Gastrocnemius medialis (tissue), 4 donors: ENCODE results near the gene PRKCQ. TPM values are rescaled to one million over a fixed set of nuclear protein-coding genes. Genes with fewer than 3 reads are reported as not detected.

Source experiments
- ATAC-seq, 2 donors: fragments of 150-250 bp; one replicate each; pipeline ENCODE4 v1.9.1; 2016
- DNase-seq, 2 donors: peaks; one replicate each; pipeline ENCODE4 v3.0.0-alpha.2; 2019
- H3K27ac ChIP-seq, 4 donors: fragments of 200-600 bp; sonication (generic); 1 replicate in 1 of 4; 2 replicates in 3 of 4; pipeline ENCODE4 v1.5.1; 2016 to 2018; ENCODE audit warnings: mild to moderate bottlenecking in 2 of 4, moderate library complexity in 1 of 4
- H3K27me3 ChIP-seq, 3 donors: fragments of 200-600 bp; sonication (generic) in 2 of 3; 1 replicate in 1 of 3; 2 replicates in 2 of 3; pipeline versions ENCODE4 v1.5.1 to v1.6.0; 2016 to 2019; ENCODE audit warnings: mild to moderate bottlenecking in 1 of 3, moderate library complexity in 1 of 3
- H3K36me3 ChIP-seq, 2 donors: fragments of 200-600 bp; sonication (generic) in 1 of 2; one replicate each; pipeline ENCODE4 v1.5.1; 2017 to 2018
- H3K4me1 ChIP-seq, 2 donors: fragments of 200-600 bp; sonication (generic) in 1 of 2; one replicate each; pipeline ENCODE4 v1.5.1; 2016 to 2017; ENCODE audit warnings: mild to moderate bottlenecking in 2 of 2
- H3K4me3 ChIP-seq, 4 donors: fragments of 200-600 bp; sonication (generic) in 3 of 4; 1 replicate in 1 of 4; 2 replicates in 3 of 4; pipeline ENCODE4 v1.5.1; 2016 to 2019; ENCODE audit warnings: mild to moderate bottlenecking in 2 of 4
- H3K9me3 ChIP-seq, 3 donors: fragments of 200-600 bp; sonication (generic) in 2 of 3; 1 replicate in 1 of 3; 2 replicates in 2 of 3; pipeline ENCODE4 v1.5.1; 2016 to 2019
- POLR2A ChIP-seq, 2 donors: fragments of 450-650 bp; IDR thresholded peaks; one replicate each; pipeline ENCODE4 v1.6.1; 2017; ENCODE audit warnings: antibody characterized with exemption in 2 of 2, mild to moderate bottlenecking in 2 of 2, moderate library complexity in 2 of 2
- in situ Hi-C, 4 donors: fragments of 200-750 bp; cut with MboI; loops; one replicate each; pipeline versions ENCODE4 v1.15.0 to v1.8.0; 2017; ENCODE audit warnings: low sequenced_read_pairs in 4 of 4
- intact Hi-C: fragments of 100-400 bp; cut with DNase I; formaldehyde crosslinking; loops from one replicate; pipeline ENCODE4 v1.15.1; 2023; ENCODE audit warnings: low total_unique reads
- total RNA-seq, 4 donors: library from RNA; depleted of rRNA; stranded (reverse); fragments of >200 nt; gene quantifications; one replicate each; pipeline versions ENCODE4 v1.1.0 to v1.2.3, GENCODE V29; 2016
- TF ChIP-seq, protein P1 (sequence below), 5 experiments: fragments of 450-650 bp in 3 of 5; fragments of 200-600 bp in 2 of 5; sonication (generic) in 2 of 5; IDR thresholded peaks in 4 of 5; conservative IDR thresholded peaks in 1 of 5; 1 replicate in 4 of 5; 2 replicates in 1 of 5; pipeline ENCODE4 v1.5.1; 2016 to 2019; ENCODE audit warnings: antibody characterized with exemption in 5 of 5, mild to moderate bottlenecking in 3 of 5, moderate library complexity in 3 of 5

Gene PRKCQ
- total RNA-seq, 4 donors from 2014 or later = 25.8 to 70.7 (median 38.8) TPM

DNA sequence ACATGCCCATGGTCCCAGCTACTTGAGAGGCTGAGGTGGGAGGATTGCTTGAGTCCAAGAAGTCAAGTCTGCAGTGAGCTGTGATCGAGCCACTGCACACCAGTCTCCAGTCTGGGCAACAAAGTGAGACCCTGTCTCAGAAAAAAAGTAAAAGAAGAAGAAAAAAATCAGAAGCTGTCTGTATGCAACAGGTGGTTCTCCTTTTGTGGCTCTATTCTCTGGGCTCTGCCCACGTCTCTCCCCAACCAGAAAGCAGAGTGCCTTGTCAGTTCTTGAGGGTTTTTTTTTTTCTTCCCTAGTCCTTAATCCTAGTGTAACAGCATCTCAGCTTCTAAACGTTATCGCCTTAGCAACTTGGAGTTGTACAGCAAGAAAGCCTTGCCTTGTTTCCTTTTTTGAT lies 89.5 kb downstream of the PRKCQ start:
- no peak for ATAC-seq
- TF ChIP-seq, protein P1, sequence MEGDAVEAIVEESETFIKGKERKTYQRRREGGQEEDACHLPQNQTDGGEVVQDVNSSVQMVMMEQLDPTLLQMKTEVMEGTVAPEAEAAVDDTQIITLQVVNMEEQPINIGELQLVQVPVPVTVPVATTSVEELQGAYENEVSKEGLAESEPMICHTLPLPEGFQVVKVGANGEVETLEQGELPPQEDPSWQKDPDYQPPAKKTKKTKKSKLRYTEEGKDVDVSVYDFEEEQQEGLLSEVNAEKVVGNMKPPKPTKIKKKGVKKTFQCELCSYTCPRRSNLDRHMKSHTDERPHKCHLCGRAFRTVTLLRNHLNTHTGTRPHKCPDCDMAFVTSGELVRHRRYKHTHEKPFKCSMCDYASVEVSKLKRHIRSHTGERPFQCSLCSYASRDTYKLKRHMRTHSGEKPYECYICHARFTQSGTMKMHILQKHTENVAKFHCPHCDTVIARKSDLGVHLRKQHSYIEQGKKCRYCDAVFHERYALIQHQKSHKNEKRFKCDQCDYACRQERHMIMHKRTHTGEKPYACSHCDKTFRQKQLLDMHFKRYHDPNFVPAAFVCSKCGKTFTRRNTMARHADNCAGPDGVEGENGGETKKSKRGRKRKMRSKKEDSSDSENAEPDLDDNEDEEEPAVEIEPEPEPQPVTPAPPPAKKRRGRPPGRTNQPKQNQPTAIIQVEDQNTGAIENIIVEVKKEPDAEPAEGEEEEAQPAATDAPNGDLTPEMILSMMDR (IDR thresholded peaks at IDR 0.05 in 4 of 5, conservative IDR thresholded peaks at IDR 0.05 in 1 of 5) = no peak
- TF ChIP-seq POLR2A (IDR thresholded peaks at IDR 0.05) = no peak

DNA sequence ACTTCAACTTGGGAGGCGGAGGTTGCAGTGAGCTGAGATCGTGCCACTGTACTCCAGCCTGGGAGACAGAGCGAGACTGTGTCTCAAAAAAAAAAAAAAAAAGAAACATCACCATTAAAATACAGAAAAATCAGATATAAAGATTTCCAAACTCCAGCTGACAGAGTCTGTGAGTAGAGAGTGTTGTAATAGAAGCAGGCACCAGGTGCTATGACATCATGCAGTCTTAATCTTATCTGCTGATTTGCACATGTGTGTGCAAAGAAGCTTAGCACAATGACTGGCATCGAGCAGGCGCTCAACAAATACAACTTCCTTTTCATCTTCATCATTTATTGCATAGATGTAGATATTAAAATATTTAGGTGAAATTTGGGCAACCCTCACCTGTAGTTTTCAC lies 92.2 kb downstream of the PRKCQ start:
- in situ Hi-C loops = no loop called here
- peaks cover 0 to 86% of the 10 kb centered on the region in 2 donors for H3K36me3 ChIP-seq
- H3K9me3 ChIP-seq = no peaks in the 10 kb centered on the region
- DNase-seq (no peak), ATAC-seq (peak; percentile 64 to 67)
- no peaks in the 10 kb centered on the region for H3K27me3 ChIP-seq
- H3K4me1 ChIP-seq = no peaks in the 10 kb centered on the region
- TF ChIP-seq, protein P1 (IDR thresholded peaks at IDR 0.05 in 4 of 5, conservative IDR thresholded peaks at IDR 0.05 in 1 of 5) = no peak
- TF ChIP-seq POLR2A (IDR thresholded peaks at IDR 0.05) = no peak
- intact Hi-C loops = no loop called here
- H3K4me3 ChIP-seq = no peak overlapping the region
- peak overlapping the region; percentile 43 to 67 (median 56) for H3K27ac ChIP-seq

More for the DNA sequence above, 89.5 kb downstream of the PRKCQ start:
- in situ Hi-C loops (no loop called here), intact Hi-C loops (no loop called here)
- Histone ChIP-seq H3K36me3 (peaks cover 0 to 76% of the 10 kb centered on the region in 2 donors), H3K27me3 (no peaks in the 10 kb centered on the region), H3K4me1 (no peaks in the 10 kb centered on the region), H3K27ac (peak overlapping the region in 1 of 4 donors; percentile 29), H3K4me3 (no peak overlapping the region), H3K9me3 (no peaks in the 10 kb centered on the region)
- no peak for DNase-seq

GRCh38 chr10:6486309-6486708 lies 93.8 kb downstream of the PRKCQ start:
- Histone ChIP-seq H3K27ac (peak overlapping the region in 2 of 4 donors; percentile 43 to 67), H3K4me3 (no peak overlapping the region), H3K4me1 (no peaks in the 10 kb centered on the region), H3K27me3 (no peaks in the 10 kb centered on the region), H3K9me3 (no peaks in the 10 kb centered on the region), H3K36me3 (peaks cover 0 to 80% of the 10 kb centered on the region in 2 donors)
- in situ Hi-C loops = no loop called here
- DNase-seq (no peak), ATAC-seq (no peak)
- intact Hi-C loops = no loop called here
- no peak for TF ChIP-seq POLR2A (IDR thresholded peaks at IDR 0.05)

GRCh38 chr10:6482737-6483357 lies 97.2 kb downstream of the PRKCQ start:
- TF ChIP-seq, protein P1 (IDR thresholded peaks at IDR 0.05 in 4 of 5, conservative IDR thresholded peaks at IDR 0.05 in 1 of 5) = no peak
- no peak for TF ChIP-seq POLR2A (IDR thresholded peaks at IDR 0.05)
- Histone ChIP-seq H3K36me3 (peaks cover 0 to 66% of the 10 kb centered on the region in 2 donors), H3K4me3 (no peak overlapping the region), H3K4me1 (no peaks in the 10 kb centered on the region), H3K9me3 (no peaks in the 10 kb centered on the region), H3K27me3 (no peaks in the 10 kb centered on the region), H3K27ac (peak overlapping the region in 1 of 4 donors; percentile 34)
- intact Hi-C loops (no loop called here), in situ Hi-C loops (no loop called here)
- ATAC-seq (no peak), DNase-seq (no peak)

- H3K27me3 ChIP-seq = no peaks in the 10 kb centered on the region
- DNase-seq = no peak
- no peaks in the 10 kb centered on the region for H3K9me3 ChIP-seq
- TF ChIP-seq, protein P1 (IDR thresholded peaks at IDR 0.05 in 4 of 5, conservative IDR thresholded peaks at IDR 0.05 in 1 of 5) = no peak
- TF ChIP-seq POLR2A (IDR thresholded peaks at IDR 0.05) = no peak
- peaks cover 3 to 11% of the 10 kb centered on the region in 2 donors for H3K4me1 ChIP-seq
- H3K4me3 ChIP-seq = no peak overlapping the region
- intact Hi-C loops (no loop called here), in situ Hi-C loops (no loop called here)
- H3K27ac ChIP-seq = no peak overlapping the region
- no peak for ATAC-seq
- peaks cover 0 to 46% of the 10 kb centered on the region in 2 donors for H3K36me3 ChIP-seq
Observed at GRCh38 chr10:6478722-6479121, 101.4 kb downstream of the PRKCQ start.
